Smooth muscle cell (in vitro differentiated cells): ENCODE data around the gene CACNA1C. TPM values are rescaled to one million over a fixed set of nuclear protein-coding genes. Genes with fewer than 3 reads are reported as not detected.
A peak's percentile ranks its signal among the peaks of the same experiment; 100 is the strongest.

Source experiments
- DNase-seq: peaks from one replicate; lab custom pipeline; 2025; ENCODE audit not compliant: unreplicated experiment; lab: John Stamatoyannopoulos, UW
- H2AFZ ChIP-seq: fragments of 200-600 bp; sonication (generic); 2 replicates; pipeline ENCODE4 v1.6.0; 2016; ENCODE audit warnings: antibody characterized with exemption, low read depth, mild to moderate bottlenecking
- H3F3A ChIP-seq: fragments of 200-600 bp; sonication (generic); 2 replicates; pipeline ENCODE4 v1.6.0; 2017; ENCODE audit warnings: antibody characterized with exemption, low read depth
- H3K27ac ChIP-seq: fragments of 200-600 bp; sonication (generic); 2 replicates; pipeline ENCODE4 v1.5.1; 2016; ENCODE audit warnings: low read depth, mild to moderate bottlenecking
- H3K27me3 ChIP-seq: fragments of 200-600 bp; sonication (generic); 2 replicates; pipeline ENCODE4 v1.6.1; 2016; ENCODE audit warnings: low read depth, mild to moderate bottlenecking
- H3K36me3 ChIP-seq: fragments of 200-600 bp; sonication (generic); 2 replicates; pipeline ENCODE4 v1.5.1; 2016; ENCODE audit warnings: low read depth
- H3K4me1 ChIP-seq: fragments of 200-600 bp; sonication (generic); 2 replicates; pipeline ENCODE4 v1.5.1; 2016; ENCODE audit warnings: low read depth
- H3K4me2 ChIP-seq: fragments of 200-600 bp; sonication (generic); 2 replicates; pipeline ENCODE4 v1.6.0; 2016; ENCODE audit warnings: mild to moderate bottlenecking
- H3K4me3 ChIP-seq: fragments of 200-600 bp; sonication (generic); 2 replicates; pipeline ENCODE4 v1.5.1; 2016; ENCODE audit warnings: mild to moderate bottlenecking
- H3K79me2 ChIP-seq: fragments of 200-600 bp; sonication (generic); 2 replicates; pipeline ENCODE4 v1.6.0; 2016; ENCODE audit warnings: low read depth, mild to moderate bottlenecking
- H3K9ac ChIP-seq: fragments of 200-600 bp; sonication (generic); 2 replicates; pipeline ENCODE4 v1.6.0; 2016; ENCODE audit warnings: low read depth
- H3K9me3 ChIP-seq: fragments of 200-600 bp; sonication (generic); replicated peaks from 2 replicates; pipeline ENCODE4 v1.5.1; 2016; ENCODE audit warnings: low read depth
- H4K20me1 ChIP-seq: fragments of 200-600 bp; sonication (generic); 2 replicates; pipeline ENCODE4 v1.6.0; 2016; ENCODE audit warnings: low read depth
- CTCF ChIP-seq: fragments of 200-600 bp; sonication (generic); IDR thresholded peaks from 2 replicates; pipeline ENCODE4 v1.5.1; 2017; ENCODE audit warnings: borderline replicate concordance, mild to moderate bottlenecking, antibody characterized with exemption; ENCODE audit not compliant: insufficient read depth, poor library complexity, severe bottlenecking
- WGBS: methylation state at CpG from one replicate; pipeline ENCODE4 v1.1.7; 2016; ENCODE audit warnings: low lambda C conversion rate; 5-methylcytosine and 5-hydroxymethylcytosine counted together
- polyA plus RNA-seq: library from polyadenylated mRNA; unstranded; fragments of >200 nt; fragmentation: Nextera tagmentation; extraction: Ambion mirVana; gene quantifications from 2 replicates; pipeline ENCODE4 v1.2.1, GENCODE V29; 2016
- total RNA-seq: library from RNA; depleted of rRNA; stranded (reverse); fragments of >200 nt; gene quantifications from 2 replicates; pipeline ENCODE4 v1.2.3, GENCODE V29; 2014

Gene CACNA1C
- total and polyA plus RNA-seq, 2 experiments from 2014 or later = 1.6 to 4.5 TPM

GRCh38 chr12:2356601-2357125 is 303.9 kb downstream of the CACNA1C start:
- no peaks in the 10 kb centered on the region for H3K27me3 ChIP-seq
- H3K36me3 ChIP-seq = no peaks in the 10 kb centered on the region
- no peak for DNase-seq
- no peak for TF ChIP-seq CTCF
- no peaks in the 10 kb centered on the region for H4K20me1 ChIP-seq
- 95% methylated on average over 7 of the region's 7 CpGs for WGBS
- H3K9ac ChIP-seq = no peak overlapping the region
- H3K79me2 ChIP-seq = no peaks in the 10 kb centered on the region
- H3K27ac ChIP-seq = no peak overlapping the region
- H3K4me1 ChIP-seq = peaks cover 12% of the 10 kb centered on the region
- no peak overlapping the region for H3K4me3 ChIP-seq
- H2AFZ ChIP-seq = no peak overlapping the region
- no peaks in the 10 kb centered on the region for H3K9me3 ChIP-seq
- peaks cover 11% of the 10 kb centered on the region for H3F3A ChIP-seq
- no peak overlapping the region for H3K4me2 ChIP-seq

- H3K9ac ChIP-seq = peak overlapping the region; percentile 29
- H3F3A ChIP-seq = peaks cover 11% of the 10 kb centered on the region
- no peak for TF ChIP-seq CTCF
- peak overlapping the region; percentile 9 for H2AFZ ChIP-seq
- peak overlapping the region; percentile 47 for H3K4me2 ChIP-seq
- H3K9me3 ChIP-seq = no peaks in the 10 kb centered on the region
- no peaks in the 10 kb centered on the region for H3K27me3 ChIP-seq
- H3K27ac ChIP-seq = peak overlapping the region; percentile 87
- H3K4me3 ChIP-seq = no peak overlapping the region
- H3K36me3 ChIP-seq = no peaks in the 10 kb centered on the region
- peaks cover 12% of the 10 kb centered on the region for H3K4me1 ChIP-seq
- H3K79me2 ChIP-seq = no peaks in the 10 kb centered on the region
- DNase-seq = no peak
- H4K20me1 ChIP-seq = no peaks in the 10 kb centered on the region
- 63% methylated on average over 8 of the region's 8 CpGs for WGBS
These were observed 306.3 kb downstream of the CACNA1C start for GRCh38 chr12:2358986-2359658.

- no peaks in the 10 kb centered on the region for H3K79me2 ChIP-seq
- no peaks in the 10 kb centered on the region for H4K20me1 ChIP-seq
- no peak overlapping the region for H2AFZ ChIP-seq
- H3F3A ChIP-seq = peaks cover 11% of the 10 kb centered on the region
- no peaks in the 10 kb centered on the region for H3K9me3 ChIP-seq
- H3K27ac ChIP-seq = peak overlapping the region; percentile 87
- DNase-seq = no peak
- no peaks in the 10 kb centered on the region for H3K36me3 ChIP-seq
- H3K27me3 ChIP-seq = no peaks in the 10 kb centered on the region
- H3K4me1 ChIP-seq = peaks cover 18% of the 10 kb centered on the region
- no peak overlapping the region for H3K9ac ChIP-seq
- 85% methylated on average over 15 of the region's 15 CpGs for WGBS
- no peak for TF ChIP-seq CTCF
- no peak overlapping the region for H3K4me3 ChIP-seq
- no peak overlapping the region for H3K4me2 ChIP-seq
These were observed 307.2 kb downstream of the CACNA1C start for GRCh38 chr12:2359725-2360629.
